ENCODE results near the gene SEMA3C.

- no peak for TF ChIP-seq POLR2A (IDR thresholded peaks at IDR 0.05)
- TF ChIP-seq, protein P1, sequence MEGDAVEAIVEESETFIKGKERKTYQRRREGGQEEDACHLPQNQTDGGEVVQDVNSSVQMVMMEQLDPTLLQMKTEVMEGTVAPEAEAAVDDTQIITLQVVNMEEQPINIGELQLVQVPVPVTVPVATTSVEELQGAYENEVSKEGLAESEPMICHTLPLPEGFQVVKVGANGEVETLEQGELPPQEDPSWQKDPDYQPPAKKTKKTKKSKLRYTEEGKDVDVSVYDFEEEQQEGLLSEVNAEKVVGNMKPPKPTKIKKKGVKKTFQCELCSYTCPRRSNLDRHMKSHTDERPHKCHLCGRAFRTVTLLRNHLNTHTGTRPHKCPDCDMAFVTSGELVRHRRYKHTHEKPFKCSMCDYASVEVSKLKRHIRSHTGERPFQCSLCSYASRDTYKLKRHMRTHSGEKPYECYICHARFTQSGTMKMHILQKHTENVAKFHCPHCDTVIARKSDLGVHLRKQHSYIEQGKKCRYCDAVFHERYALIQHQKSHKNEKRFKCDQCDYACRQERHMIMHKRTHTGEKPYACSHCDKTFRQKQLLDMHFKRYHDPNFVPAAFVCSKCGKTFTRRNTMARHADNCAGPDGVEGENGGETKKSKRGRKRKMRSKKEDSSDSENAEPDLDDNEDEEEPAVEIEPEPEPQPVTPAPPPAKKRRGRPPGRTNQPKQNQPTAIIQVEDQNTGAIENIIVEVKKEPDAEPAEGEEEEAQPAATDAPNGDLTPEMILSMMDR (IDR thresholded peaks at IDR 0.05), result no peak
These were observed 24.5 kb upstream of the SEMA3C start for GRCh38 chr7:80943342-80943741.
